ENCODE measurements around the gene C7orf33. TPM values are rescaled to one million over a fixed set of nuclear protein-coding genes. Genes with fewer than 3 reads are reported as not detected.

C7orf33 gene
- total RNA-seq, 1 donor from 2014 or later: not detected

GRCh38 chr7:148652773-148653172 lies 62.2 kb downstream of the C7orf33 start:
- H3K9me3 Mint-ChIP-seq (ENCODE audit: unreplicated experiment): no peaks in the 10 kb centered on the region
- H3K36me3 Mint-ChIP-seq (ENCODE audit: low read depth, unreplicated experiment): no peaks in the 10 kb centered on the region
- no peak for DNase-seq (ENCODE audit: low spot score)
- H3K27ac Mint-ChIP-seq (ENCODE audit: unreplicated experiment): no peak overlapping the region
- no peak for TF ChIP-seq CTCF (IDR thresholded peaks at IDR 0.05; ENCODE audit: unreplicated experiment)
- H3K4me3 Mint-ChIP-seq (ENCODE audit: unreplicated experiment): no peak overlapping the region
- H3K4me1 Mint-ChIP-seq (ENCODE audit: unreplicated experiment): no peaks in the 10 kb centered on the region
- H3K27me3 Mint-ChIP-seq (ENCODE audit: unreplicated experiment): peaks cover 2% of the 10 kb centered on the region

- no peaks in the 10 kb centered on the region for H3K27me3 Mint-ChIP-seq (ENCODE audit: unreplicated experiment)
- no peak for TF ChIP-seq CTCF (IDR thresholded peaks at IDR 0.05; ENCODE audit: unreplicated experiment)
- no peaks in the 10 kb centered on the region for H3K4me1 Mint-ChIP-seq (ENCODE audit: unreplicated experiment)
- H3K4me3 Mint-ChIP-seq (ENCODE audit: unreplicated experiment): no peak overlapping the region
- no peaks in the 10 kb centered on the region for H3K9me3 Mint-ChIP-seq (ENCODE audit: unreplicated experiment)
- DNase-seq (ENCODE audit: low spot score): no peak
- no peak overlapping the region for H3K27ac Mint-ChIP-seq (ENCODE audit: unreplicated experiment)
- no peaks in the 10 kb centered on the region for H3K36me3 Mint-ChIP-seq (ENCODE audit: low read depth, unreplicated experiment)
Measured at GRCh38 chr7:148657929-148658328, 67.4 kb downstream of the C7orf33 start.

- Mint-ChIP-seq H3K4me1 (ENCODE audit: unreplicated experiment) (no peaks in the 10 kb centered on the region), H3K9me3 (ENCODE audit: unreplicated experiment) (no peaks in the 10 kb centered on the region), H3K27ac (ENCODE audit: unreplicated experiment) (no peak overlapping the region), H3K36me3 (ENCODE audit: low read depth, unreplicated experiment) (no peaks in the 10 kb centered on the region), H3K27me3 (ENCODE audit: unreplicated experiment) (no peaks in the 10 kb centered on the region), H3K4me3 (ENCODE audit: unreplicated experiment) (no peak overlapping the region)
- no peak for DNase-seq (ENCODE audit: low spot score)
- TF ChIP-seq CTCF (IDR thresholded peaks at IDR 0.05; ENCODE audit: unreplicated experiment): no peak
Measured at GRCh38 chr7:148661471-148661870, 70.9 kb downstream of the C7orf33 start.

- no peaks in the 10 kb centered on the region for H3K4me1 Mint-ChIP-seq (ENCODE audit: unreplicated experiment)
- H3K9me3 Mint-ChIP-seq (ENCODE audit: unreplicated experiment): no peaks in the 10 kb centered on the region
Measured at GRCh38 chr7:148662646-148663045, 72.1 kb downstream of the C7orf33 start.

GRCh38 chr7:148664324-148664723 lies 73.8 kb downstream of the C7orf33 start:
- H3K27ac Mint-ChIP-seq (ENCODE audit: unreplicated experiment): no peak overlapping the region
- H3K9me3 Mint-ChIP-seq (ENCODE audit: unreplicated experiment): no peaks in the 10 kb centered on the region
- no peak overlapping the region for H3K4me3 Mint-ChIP-seq (ENCODE audit: unreplicated experiment)
- peaks cover 6% of the 10 kb centered on the region for H3K4me1 Mint-ChIP-seq (ENCODE audit: unreplicated experiment)
- H3K27me3 Mint-ChIP-seq (ENCODE audit: unreplicated experiment): peaks cover 3% of the 10 kb centered on the region
- no peak for DNase-seq (ENCODE audit: low spot score)
- H3K36me3 Mint-ChIP-seq (ENCODE audit: low read depth, unreplicated experiment): no peaks in the 10 kb centered on the region
- no peak for TF ChIP-seq CTCF (IDR thresholded peaks at IDR 0.05; ENCODE audit: unreplicated experiment)

More at GRCh38 chr7:148662646-148663045, 72.1 kb downstream of the C7orf33 start:
- H3K36me3 Mint-ChIP-seq (ENCODE audit: low read depth, unreplicated experiment): no peaks in the 10 kb centered on the region
- TF ChIP-seq CTCF (IDR thresholded peaks at IDR 0.05; ENCODE audit: unreplicated experiment): no peak
- no peak for DNase-seq (ENCODE audit: low spot score)
- no peak overlapping the region for H3K4me3 Mint-ChIP-seq (ENCODE audit: unreplicated experiment)
- no peak overlapping the region for H3K27ac Mint-ChIP-seq (ENCODE audit: unreplicated experiment)
- H3K27me3 Mint-ChIP-seq (ENCODE audit: unreplicated experiment): peaks cover 3% of the 10 kb centered on the region
